Fibroblast of villous mesenchyme (primary cell): ENCODE results near the gene ZDHHC24. TPM values are rescaled to one million over a fixed set of nuclear protein-coding genes. Genes with fewer than 3 reads are reported as not detected.

ENCODE experiments used
- DNase-seq: peaks from one replicate; pipeline ENCODE4 v3.0.0-alpha.2; 2010; ENCODE audit warnings: low read depth
- H3K4me3 ChIP-seq: 2 replicates; pipeline ENCODE4 v1.5.1; 2011; ENCODE audit warnings: low read depth, mild to moderate bottlenecking, low read length
- total RNA-seq: library from RNA; depleted of rRNA; stranded (reverse); fragments of >200 nt; gene quantifications from 2 replicates; pipeline ENCODE4 v1.2.3, GENCODE V29; 2012
- TF ChIP-seq, protein P1 (sequence below): IDR thresholded peaks from 2 replicates; pipeline ENCODE4 v1.5.1; 2012; ENCODE audit warnings: low read depth, mild to moderate bottlenecking, low read length; ENCODE audit not compliant: insufficient read depth

ZDHHC24 gene
- total RNA-seq, 1 donor: 9.5 TPM

DNA sequence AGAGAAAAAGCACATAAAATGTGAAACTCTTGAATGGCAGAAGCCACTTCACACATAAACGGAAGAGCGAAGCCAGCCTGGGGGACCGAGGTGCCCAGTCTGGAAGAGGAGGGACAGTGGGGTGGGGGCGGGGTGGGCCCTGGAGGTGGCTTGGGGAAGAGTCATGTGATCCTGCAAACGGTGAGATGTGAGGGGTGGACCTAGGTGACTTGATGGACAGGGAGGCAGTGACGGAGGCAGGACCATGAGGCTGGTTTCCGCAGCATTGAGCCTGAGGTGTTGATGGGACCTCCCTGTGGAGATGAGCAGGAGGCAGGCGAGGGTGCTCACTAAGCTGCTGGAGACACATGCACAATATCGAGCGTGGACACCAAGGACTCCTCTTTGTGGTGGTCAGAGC lies 16.8 kb downstream of the ZDHHC24 start:
- TF ChIP-seq, protein P1, sequence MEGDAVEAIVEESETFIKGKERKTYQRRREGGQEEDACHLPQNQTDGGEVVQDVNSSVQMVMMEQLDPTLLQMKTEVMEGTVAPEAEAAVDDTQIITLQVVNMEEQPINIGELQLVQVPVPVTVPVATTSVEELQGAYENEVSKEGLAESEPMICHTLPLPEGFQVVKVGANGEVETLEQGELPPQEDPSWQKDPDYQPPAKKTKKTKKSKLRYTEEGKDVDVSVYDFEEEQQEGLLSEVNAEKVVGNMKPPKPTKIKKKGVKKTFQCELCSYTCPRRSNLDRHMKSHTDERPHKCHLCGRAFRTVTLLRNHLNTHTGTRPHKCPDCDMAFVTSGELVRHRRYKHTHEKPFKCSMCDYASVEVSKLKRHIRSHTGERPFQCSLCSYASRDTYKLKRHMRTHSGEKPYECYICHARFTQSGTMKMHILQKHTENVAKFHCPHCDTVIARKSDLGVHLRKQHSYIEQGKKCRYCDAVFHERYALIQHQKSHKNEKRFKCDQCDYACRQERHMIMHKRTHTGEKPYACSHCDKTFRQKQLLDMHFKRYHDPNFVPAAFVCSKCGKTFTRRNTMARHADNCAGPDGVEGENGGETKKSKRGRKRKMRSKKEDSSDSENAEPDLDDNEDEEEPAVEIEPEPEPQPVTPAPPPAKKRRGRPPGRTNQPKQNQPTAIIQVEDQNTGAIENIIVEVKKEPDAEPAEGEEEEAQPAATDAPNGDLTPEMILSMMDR: no peak
- no peak overlapping the region for H3K4me3 ChIP-seq
- no peak for DNase-seq

DNA sequence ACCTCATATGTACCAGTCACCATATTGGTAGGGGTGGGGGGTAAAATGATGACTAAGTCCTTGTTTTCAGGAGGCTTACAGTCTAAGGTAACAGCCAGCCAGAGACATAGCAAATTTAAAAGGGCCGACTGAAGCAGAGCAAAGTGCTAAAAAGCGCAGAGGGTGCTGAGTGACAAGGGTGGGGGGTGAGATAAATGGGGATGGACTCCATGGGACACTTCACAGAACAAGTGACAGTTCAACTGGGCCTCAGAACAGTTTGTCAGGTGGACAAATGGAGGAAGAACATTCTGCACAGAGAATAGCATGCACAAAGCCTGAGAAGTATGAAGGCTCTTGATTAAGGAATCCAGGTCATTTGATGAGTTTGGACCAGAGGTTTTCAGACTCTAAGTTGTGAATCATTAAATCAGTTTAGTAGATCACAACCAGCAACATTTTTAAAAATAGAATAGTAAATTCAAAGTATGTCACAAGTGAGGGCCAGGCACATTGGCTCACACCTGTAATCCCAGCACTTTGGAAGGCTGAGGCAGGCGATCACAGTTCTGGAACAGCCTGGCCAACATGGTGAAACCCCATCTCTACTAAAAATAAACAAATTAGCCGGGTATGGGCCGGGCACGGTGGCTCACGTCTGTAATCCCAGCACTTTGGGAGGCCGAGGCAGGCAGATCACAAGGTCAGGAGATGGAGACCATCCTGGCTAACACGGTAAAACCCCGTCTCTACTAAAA lies 21.4 kb downstream of the ZDHHC24 start:
- TF ChIP-seq, protein P1: no peak
- H3K4me3 ChIP-seq: no peak overlapping the region
- DNase-seq: no peak

DNA sequence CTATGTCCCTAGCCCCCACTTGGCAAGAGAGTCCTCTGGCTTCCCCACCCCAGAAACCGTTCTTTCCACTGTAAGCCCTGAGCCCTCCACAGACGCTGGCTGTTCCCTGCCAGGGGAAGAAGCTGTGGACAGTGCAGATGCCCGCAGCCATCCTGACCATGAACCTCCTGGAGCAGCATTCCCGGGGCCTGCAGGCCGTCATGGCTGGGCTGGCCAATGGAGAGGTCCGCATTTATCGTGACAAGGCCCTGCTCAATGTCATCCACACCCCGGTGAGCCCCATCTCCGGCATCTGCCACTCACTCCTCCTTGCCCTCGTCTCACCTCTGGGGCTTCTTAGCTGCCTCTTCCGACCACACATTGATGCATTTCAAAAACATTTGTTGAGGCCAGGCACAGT lies 22.2 kb downstream of the ZDHHC24 start:
- no peak for DNase-seq
- H3K4me3 ChIP-seq: no peak overlapping the region
- TF ChIP-seq, protein P1: no peak

DNA sequence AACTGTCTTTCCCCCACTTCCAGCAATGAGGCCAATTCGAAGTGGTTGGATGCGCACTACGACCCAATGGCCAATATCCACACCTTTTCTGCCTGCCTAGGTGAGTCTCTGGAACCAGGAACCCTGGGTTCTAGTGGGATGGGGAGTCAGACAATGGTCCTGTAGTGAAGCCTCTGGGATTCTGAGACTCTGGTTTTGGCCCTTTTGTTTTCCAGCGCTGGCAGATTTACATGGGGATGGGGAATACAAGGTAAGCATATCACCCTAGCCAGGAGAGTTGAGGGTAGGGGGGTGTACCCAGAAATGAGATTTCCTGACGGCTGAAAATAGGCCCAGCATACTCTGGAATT lies 34.9 kb downstream of the ZDHHC24 start:
- TF ChIP-seq, protein P1: no peak
- no peak for DNase-seq
- H3K4me3 ChIP-seq: peak overlapping the region; percentile 99

- TF ChIP-seq, protein P1: no peak
- peak within 1 kb of the TSS; percentile 99 for H3K4me3 ChIP-seq
Observed at GRCh38 chr11:66510271-66510989, 35.4 kb downstream of the ZDHHC24 start, which contains the start of gene BBS1. Gene BBS1 (plus strand): TSS chr11:66510635. CDS start chr11:66510660, 25 bp downstream.

GRCh38 chr11:66509131-66509561 lies 36.7 kb downstream of the ZDHHC24 start:
- DNase-seq: peak; percentile 32
- H3K4me3 ChIP-seq: no peak overlapping the region
- TF ChIP-seq, protein P1: no peak

More at GRCh38 chr11:66510271-66510989, 35.4 kb downstream of the ZDHHC24 start, which contains the start of gene BBS1:
- peak; percentile 77 for DNase-seq
